HEK293 (cell line): ENCODE measurements around the gene FAM107A.

Source experiments
- CTCF ChIP-seq: fragments of 450-650 bp; formaldehyde crosslinking; IDR thresholded peaks from 2 replicates; pipeline ENCODE4 v1.5.1; 2016; ENCODE audit warnings: missing biosample characterization, missing genetic modification characterization
- FEZF1 ChIP-seq: fragments of 450-650 bp; formaldehyde crosslinking; IDR thresholded peaks from 2 replicates; pipeline ENCODE4 v1.5.1; 2016; ENCODE audit warnings: missing biosample characterization, missing genetic modification characterization
- KLF10 ChIP-seq: fragments of 450-650 bp; IDR thresholded peaks from 2 replicates; pipeline ENCODE4 v1.5.1; 2018; ENCODE audit warnings: missing biosample characterization, mild to moderate bottlenecking, missing genetic modification characterization
- ZNF214 ChIP-seq: fragments of 450-650 bp; formaldehyde crosslinking; IDR thresholded peaks from 2 replicates; pipeline ENCODE4 v1.5.1; 2017; ENCODE audit warnings: missing biosample characterization, mild to moderate bottlenecking, missing genetic modification characterization, borderline replicate concordance
- ZNF555 ChIP-seq: fragments of 450-650 bp; formaldehyde crosslinking; conservative IDR thresholded peaks from 2 replicates; pipeline ENCODE4 v1.5.1; 2017; ENCODE audit warnings: missing biosample characterization, mild to moderate bottlenecking, missing genetic modification characterization, inconsistent platforms
- ZNF621 ChIP-seq: fragments of 450-650 bp; formaldehyde crosslinking; IDR thresholded peaks from 2 replicates; pipeline ENCODE4 v1.5.1; 2017; ENCODE audit warnings: missing biosample characterization, missing genetic modification characterization

DNA sequence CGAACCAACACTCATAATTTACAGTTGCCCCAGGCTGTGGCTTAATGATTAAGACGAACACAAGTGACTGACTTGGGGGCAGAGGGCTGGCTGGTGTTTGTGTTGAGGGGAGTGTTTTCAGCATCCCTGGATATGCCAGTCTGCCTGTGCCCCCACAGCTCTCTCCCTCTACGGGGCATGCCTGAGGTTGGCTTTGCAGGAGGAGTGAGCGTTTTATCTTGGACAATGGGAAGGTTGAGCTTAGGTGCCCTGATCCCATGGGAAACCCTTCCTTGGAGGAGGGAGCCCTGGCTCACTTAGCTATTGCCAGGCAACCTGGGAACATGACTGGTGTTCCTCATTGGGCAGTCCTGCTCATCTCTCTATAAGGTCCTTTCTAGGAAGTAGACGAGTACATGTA is 17.6 kb downstream of the FAM107A start:
- no peak for TF ChIP-seq ZNF621 (tag by site-specific recombination)
- no peak for TF ChIP-seq CTCF (tag by site-specific recombination)
- no peak for TF ChIP-seq FEZF1
- TF ChIP-seq ZNF555 (tag by site-specific recombination): no peak
- no peak for TF ChIP-seq KLF10 (tag by site-specific recombination)
- TF ChIP-seq ZNF214 (tag by site-specific recombination): no peak
